ENCODE results near the gene S100P.
"Not testable (repeated sequence)": the region's sequence is repeated elsewhere in the genome, so short reads cannot be mapped to it uniquely, and the experiment has no call there.

The S100P gene

GRCh38 chr4:6699903-6700302 lies 6.2 kb downstream of the S100P start:
- DNase-seq = no peak

DNA sequence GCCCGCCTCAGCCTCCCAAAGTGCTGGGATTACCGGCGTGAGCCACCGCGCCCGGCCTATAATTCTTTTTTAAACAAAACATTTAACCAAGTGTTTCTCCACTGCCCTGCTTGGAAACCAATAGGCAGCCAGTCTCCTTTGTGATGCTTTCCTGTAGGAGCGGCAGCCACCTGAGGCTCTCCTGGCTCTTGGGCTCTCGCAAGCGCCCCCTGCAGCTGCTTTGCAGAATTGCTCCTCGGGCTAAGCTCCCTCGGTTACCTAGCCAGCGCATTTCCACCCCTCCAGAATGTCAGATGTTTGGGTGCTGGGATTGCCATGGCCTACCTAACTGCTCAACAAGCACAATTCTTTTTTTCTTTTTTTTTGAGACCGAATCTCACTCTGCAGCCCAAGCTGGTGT lies 7.7 kb downstream of the S100P start:
- DNase-seq = peak; percentile 40

- no peak for DNase-seq
Measured at GRCh38 chr4:6702761-6703160, 9.1 kb downstream of the S100P start.

DNA sequence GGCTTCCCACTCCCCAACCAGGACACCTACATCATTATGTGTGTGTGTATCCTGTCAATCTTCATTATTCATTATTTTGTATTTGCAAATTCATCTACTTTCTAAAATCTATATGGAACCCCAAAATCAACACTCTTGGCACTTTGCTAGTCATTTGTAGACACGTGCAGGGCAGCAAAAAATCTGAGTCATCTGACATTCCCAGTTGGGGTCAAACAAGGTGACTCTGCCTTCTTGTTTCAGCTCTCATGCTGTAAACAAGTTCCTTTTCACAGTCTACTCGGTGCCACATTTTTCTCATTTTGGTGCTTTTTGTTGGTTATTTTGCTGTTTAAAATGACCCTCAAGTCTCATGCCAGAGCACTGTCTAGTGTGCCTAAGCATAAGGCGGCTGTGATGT lies 10.1 kb downstream of the S100P start:
- DNase-seq = peak; percentile 31

DNA sequence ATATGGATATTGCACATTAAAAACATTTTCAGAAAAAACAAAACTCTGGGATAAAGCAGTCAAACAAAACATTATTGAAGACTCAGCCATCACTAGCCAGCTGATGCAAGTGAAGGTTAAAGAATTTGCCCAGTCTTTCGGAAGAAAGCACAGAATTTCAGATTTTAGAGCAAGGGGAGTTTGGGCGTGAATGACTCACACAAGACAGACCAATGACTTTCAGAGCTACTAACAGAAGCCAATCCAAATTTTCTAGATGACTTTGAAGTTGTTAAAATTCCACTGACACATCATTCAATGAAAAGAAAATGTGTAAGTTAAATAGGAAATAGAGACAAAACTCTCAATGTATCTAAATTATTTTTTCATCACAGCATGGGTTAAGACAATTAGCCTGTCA lies 12.0 kb downstream of the S100P start:
- no peak for DNase-seq

DNA sequence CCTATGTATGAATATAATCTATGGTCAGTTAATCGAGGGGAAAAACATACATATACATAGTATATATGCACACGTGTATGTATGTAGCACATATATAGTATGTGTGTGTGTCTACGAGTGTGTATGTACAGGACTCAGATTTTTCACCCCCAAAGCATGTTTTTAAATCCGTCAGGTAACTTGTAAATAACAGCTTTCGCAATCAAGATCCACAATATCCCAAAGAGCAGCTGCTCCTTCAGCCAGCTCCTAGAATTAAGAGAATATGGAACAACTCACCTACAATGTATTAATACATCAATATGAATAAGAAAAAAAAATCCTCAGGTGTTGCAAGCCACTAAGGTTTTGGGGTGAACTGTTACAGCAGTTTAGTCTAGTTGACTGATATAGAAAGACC lies 12.5 kb downstream of the S100P start:
- DNase-seq = no peak

- peak; percentile 96 for DNase-seq
Measured at GRCh38 chr4:6709230-6710114, 15.8 kb downstream of the S100P start, which contains the start of gene MRFAP1L1. TSS of gene MRFAP1L1 (minus strand) at chr4:6709865. CDS start at chr4:6709629, 236 bp downstream.

GRCh38 chr4:6710282-6710681 lies 16.6 kb downstream of the S100P start:
- DNase-seq = no peak

GRCh38 chr4:6710996-6711395 lies 17.3 kb downstream of the S100P start:
- no peak for DNase-seq

GRCh38 chr4:6714954-6715353 lies 21.3 kb downstream of the S100P start:
- no peak for DNase-seq

DNA sequence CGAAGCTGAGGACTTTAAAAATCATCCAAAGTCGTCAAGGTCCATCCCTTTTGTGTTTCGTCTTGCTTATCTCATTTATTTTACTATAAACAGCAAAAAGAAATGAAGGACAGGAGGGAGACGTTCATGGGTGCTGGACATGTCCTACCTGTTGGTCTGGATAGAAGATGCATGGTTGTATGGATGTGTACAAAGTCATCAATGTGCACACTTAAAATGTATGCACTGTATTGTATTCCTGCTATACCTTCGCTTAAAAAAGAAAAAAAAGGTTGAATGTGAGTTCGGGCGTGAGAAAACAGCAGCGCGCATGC lies 22.0 kb downstream of the S100P start:
- DNase-seq = no peak

- DNase-seq = peak; percentile 87
Measured at GRCh38 chr4:6716018-6716911, 22.6 kb downstream of the S100P start, which contains the start of gene BLOC1S4. TSS of gene BLOC1S4 (plus strand) at chr4:6716174. CDS start at chr4:6716210, 36 bp downstream.

DNA sequence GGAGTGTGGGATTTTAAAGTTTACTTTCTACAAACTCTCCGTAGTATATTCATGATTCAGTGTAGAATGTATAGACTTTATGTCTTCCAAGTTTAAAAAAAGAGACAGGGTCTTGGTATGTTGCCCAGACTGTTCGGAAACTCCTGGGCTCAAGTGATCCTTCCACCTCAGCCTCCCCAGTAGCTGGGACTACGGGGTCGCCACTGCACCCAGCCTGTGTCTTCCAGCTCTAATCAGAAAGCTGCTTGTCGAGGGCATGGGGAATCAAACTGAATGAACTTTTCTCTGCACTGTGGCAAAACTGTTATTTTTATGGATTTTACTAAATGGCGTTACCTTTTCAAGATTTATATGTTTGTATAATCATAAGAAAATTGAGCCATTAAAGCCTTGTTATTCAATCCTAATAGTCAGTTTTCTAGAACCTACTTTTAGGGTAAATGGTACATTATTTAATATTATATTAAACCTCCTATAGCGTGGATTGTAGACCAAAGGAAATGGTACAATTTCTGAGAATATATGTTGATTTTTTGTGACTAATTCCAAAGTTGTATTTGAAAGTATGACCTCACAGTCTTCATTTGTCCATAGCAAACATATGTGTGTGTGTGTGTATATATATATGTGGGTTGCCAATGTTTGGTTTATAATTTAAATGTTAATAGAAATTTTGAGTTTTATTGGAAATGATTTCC lies 23.4 kb downstream of the S100P start:
- DNase-seq = no peak

DNA sequence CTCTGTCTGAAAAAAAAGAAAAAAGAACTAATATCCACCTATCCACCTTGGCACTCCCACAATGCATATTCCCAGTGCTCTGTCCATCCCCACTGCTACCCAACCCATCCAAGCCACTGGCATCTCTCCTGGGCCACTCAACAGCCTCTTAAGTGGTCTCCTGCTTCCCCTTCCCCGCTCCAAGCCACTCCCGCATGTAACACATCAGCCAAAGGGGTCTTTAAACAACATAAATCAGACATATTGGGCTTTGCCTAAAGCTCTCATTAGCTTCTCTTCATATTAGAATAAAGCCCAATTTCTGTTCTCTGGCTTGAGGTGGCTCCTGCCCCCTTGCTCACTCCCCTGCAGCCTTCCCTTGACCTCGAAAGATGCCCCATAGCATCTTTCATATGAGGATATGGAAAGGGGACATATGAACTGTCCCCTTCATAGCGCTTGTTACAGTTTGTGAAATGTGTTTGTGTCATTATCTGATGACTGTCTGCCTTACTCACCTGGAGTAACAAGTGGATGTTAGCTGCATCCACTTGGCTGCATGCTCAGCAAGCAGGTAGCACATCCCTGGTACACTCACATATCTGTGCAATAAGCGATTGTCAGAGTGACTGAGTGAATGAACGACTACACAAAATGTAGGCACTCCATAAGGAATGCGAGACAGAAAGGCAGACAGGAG lies 25.4 kb downstream of the S100P start:
- DNase-seq = no peak

GRCh38 chr4:6719611-6720179 lies 26.0 kb downstream of the S100P start:
- DNase-seq = no peak

GRCh38 chr4:6720202-6720699 lies 26.6 kb downstream of the S100P start:
- DNase-seq = peak; percentile 86

DNA sequence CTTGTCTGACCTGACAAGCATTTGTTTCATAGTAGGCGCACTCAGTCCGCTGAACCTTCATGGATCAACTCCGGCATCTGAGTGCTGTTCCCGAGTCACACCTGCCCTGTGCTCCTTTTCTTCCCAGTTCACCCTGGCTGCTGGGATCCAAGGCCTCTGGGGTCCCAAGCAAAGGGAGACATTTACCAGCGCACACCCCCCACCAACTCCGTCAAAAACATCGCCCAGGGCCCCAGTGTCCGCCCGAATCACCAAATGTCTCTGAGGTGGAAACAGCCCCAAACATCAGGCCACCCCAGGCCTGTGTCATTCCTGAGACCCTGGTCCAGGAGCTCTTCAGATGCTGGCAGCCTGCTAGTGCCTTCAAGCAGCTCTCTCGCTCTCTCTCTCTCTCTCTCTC lies 27.4 kb downstream of the S100P start:
- DNase-seq = no peak

DNA sequence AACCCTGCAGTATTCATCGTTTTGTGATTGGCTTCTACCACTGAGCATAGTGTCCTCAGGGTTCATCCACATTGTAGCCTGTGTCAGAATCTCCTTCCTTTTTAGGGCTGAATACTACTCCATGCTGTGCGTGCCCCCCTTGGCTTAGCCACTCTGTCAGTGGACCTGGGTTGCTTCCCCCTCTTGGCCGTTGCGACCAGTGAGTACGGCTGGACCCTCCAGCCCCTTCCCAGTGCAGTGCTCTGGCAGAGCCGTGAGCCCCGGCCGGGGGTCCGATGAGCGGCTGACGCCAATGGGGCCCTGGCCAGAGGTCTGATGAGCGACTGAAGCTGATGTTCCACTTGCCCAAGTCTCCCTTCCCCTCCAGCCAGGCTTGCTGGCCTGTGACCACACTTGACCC lies 29.2 kb downstream of the S100P start:
- DNase-seq = no peak

- DNase-seq = no peak
Measured at GRCh38 chr4:6723851-6724250, 30.2 kb downstream of the S100P start.

- no peak for DNase-seq
Measured at GRCh38 chr4:6724421-6725111, 30.9 kb downstream of the S100P start.

- DNase-seq = not testable (repeated sequence)
Measured at GRCh38 chr4:6725427-6725961, 31.8 kb downstream of the S100P start.
